ENCODE data around the gene MAT2A. TPM values are rescaled to one million over a fixed set of nuclear protein-coding genes. Genes with fewer than 3 reads are reported as not detected.

Gene MAT2A
- total RNA-seq, 4 donors from 2014 or later: 71.2 to 96.4 (median 83.0) TPM

DNA sequence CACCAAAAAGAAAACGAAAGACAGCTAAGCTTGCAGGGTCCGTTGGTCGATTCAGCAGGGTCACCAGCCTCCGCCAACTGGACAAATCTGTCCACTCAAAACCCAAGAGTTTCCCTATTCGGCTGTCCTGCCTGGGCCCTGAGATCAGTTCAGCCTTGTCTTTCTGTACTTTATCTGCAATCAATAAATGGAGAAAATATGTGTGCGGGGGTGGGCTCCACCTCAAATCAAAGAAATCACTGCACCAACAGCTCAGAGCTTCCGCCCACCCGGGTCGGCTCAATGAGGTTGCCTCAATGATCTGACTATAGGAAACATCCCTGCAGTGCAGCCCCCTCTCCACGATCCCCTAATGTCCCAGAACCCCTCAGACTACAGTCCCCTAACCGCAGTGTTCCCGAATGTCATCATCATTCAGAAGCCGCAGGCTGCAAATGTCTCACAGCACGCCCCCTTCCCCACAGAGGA is 21.9 kb downstream of the MAT2A start:
- peak overlapping the region; percentile 47 for H3K4me3 ChIP-seq (ENCODE audit: low read depth, poor library complexity, severe bottlenecking)
- no peak for TF ChIP-seq POLR2A (IDR thresholded peaks at IDR 0.05)
- TF ChIP-seq, protein P1, sequence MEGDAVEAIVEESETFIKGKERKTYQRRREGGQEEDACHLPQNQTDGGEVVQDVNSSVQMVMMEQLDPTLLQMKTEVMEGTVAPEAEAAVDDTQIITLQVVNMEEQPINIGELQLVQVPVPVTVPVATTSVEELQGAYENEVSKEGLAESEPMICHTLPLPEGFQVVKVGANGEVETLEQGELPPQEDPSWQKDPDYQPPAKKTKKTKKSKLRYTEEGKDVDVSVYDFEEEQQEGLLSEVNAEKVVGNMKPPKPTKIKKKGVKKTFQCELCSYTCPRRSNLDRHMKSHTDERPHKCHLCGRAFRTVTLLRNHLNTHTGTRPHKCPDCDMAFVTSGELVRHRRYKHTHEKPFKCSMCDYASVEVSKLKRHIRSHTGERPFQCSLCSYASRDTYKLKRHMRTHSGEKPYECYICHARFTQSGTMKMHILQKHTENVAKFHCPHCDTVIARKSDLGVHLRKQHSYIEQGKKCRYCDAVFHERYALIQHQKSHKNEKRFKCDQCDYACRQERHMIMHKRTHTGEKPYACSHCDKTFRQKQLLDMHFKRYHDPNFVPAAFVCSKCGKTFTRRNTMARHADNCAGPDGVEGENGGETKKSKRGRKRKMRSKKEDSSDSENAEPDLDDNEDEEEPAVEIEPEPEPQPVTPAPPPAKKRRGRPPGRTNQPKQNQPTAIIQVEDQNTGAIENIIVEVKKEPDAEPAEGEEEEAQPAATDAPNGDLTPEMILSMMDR (IDR thresholded peaks at IDR 0.05): no peak
- no peak for DNase-seq (ENCODE audit: low spot score in 2 of 2)
- intact Hi-C loops (cut with DNase I; ENCODE audit: low total_unique reads): no loop called here
- WGBS, 2 donors: 4 to 5% methylated on average over 13 to 14 of the region's 14 CpGs

DNA sequence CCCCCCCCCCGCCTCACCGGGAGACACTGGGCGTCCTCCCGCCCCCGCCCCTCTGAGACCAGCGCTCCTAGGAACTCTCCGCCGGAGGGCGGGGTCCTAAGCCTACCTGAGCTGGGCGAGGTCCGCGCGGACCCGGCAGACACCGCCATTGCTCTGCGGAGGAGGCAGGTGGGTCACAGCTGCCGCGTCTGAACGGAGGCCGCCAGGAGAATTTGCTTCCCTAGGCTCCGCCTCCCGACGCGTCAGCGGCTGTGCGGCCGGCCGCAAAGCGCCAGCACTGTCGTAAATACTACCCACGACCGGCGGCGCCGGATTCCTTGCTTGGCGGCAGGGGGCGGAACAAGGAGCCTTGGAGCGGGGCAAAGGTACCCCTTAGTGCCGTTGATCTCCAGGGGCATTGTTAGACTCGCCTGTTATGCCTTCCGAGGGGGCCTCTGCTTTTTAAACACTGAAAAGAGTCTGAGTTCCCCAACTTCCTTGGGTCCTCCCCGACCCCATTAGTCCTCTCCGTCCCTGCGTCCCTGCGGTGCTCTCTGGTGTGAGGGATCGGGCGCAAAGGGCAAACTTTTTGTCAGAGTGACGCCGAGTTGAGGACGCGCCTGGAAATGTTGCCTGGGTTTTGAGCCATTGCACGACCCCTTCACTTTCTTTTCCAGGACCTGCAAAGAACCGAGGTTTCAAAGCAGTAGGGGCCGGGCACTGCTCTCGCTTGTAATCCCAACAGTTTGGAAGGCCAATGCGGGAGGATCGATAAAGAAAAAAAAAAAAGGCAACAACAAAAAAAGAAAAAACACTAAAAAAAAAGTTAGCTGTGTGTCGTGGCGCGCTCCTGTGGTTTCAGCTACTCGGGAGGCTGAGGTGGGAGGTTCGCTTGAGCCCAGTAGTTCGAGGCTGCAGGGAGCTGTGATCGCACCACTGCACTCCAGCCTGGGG is 22.6 kb downstream of the MAT2A start, which contains the start of gene GGCX:
Gene GGCX, minus strand, starts transcription at position 214 of the 933 bp plus-strand sequence. Its CDS starts 65 bp downstream, at position 149.
- peak; percentile 95 to 98 for DNase-seq (ENCODE audit: low spot score in 2 of 2)
- 6 to 9% methylated on average over 26 to 51 of the region's 64 CpGs for WGBS, 2 donors
- intact Hi-C loops (cut with DNase I; ENCODE audit: low total_unique reads): no loop called here
- H3K4me3 ChIP-seq (ENCODE audit: low read depth, poor library complexity, severe bottlenecking): peak within 1 kb of the TSS; percentile 47
- TF ChIP-seq, protein P1 (IDR thresholded peaks at IDR 0.05): no peak
- TF ChIP-seq POLR2A (IDR thresholded peaks at IDR 0.05): no peak

DNA sequence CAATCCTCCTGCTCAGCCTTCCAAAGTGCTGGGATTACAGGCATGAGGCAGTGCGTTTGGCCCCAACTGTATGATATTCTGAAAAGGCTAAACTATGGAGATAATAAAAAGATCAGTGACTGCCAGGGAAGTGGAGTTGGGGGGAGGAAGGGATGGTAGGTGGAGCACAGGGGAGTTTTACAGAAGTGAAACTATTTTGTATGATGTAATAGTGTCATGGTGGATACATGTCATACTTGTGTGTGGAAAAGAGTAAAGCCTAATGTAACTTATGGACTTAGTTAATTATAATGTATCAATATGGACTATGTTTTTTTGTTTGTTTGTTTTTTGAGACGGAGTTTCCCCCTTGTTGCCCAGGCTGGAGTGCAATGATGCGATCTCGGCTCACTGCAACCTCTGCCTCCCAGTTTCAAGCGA is 25.2 kb downstream of the MAT2A start:
- intact Hi-C loops (cut with DNase I; ENCODE audit: low total_unique reads): no loop called here
- TF ChIP-seq POLR2A (IDR thresholded peaks at IDR 0.05): no peak
- TF ChIP-seq, protein P1 (IDR thresholded peaks at IDR 0.05): no peak

DNA sequence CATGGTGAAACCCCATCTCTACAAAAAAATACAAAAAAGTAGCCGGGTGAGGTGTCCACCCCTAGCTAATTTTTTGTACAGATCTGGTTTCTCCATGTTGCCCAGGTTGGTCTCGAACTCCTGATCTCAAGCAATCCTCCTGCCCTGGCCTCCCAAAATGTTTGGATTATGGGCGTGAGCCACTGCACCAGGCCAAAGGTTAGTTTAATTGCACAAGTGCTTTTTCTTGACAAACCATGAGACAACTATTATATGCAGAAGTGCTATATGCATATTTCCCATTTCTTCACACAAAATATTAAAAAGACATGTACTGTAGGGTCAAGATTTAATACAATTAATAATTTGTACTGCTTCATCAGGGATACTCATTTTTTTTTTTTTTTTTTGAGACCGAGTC is 27.3 kb downstream of the MAT2A start:
- 84 to 86% methylated on average over 4 of the region's 4 CpGs for WGBS, 2 donors
- no peak for TF ChIP-seq POLR2A (IDR thresholded peaks at IDR 0.05)
- TF ChIP-seq, protein P1 (IDR thresholded peaks at IDR 0.05): no peak
- H3K4me3 ChIP-seq (ENCODE audit: low read depth, poor library complexity, severe bottlenecking): no peak overlapping the region
- intact Hi-C loops (cut with DNase I; ENCODE audit: low total_unique reads): no loop called here
- no peak for DNase-seq (ENCODE audit: low spot score in 2 of 2)

More for the DNA sequence above, 25.2 kb downstream of the MAT2A start:
- H3K4me3 ChIP-seq (ENCODE audit: low read depth, poor library complexity, severe bottlenecking): no peak overlapping the region
- DNase-seq (ENCODE audit: low spot score in 2 of 2): no peak
- 90 to 91% methylated on average over 5 of the region's 5 CpGs for WGBS, 2 donors

DNA sequence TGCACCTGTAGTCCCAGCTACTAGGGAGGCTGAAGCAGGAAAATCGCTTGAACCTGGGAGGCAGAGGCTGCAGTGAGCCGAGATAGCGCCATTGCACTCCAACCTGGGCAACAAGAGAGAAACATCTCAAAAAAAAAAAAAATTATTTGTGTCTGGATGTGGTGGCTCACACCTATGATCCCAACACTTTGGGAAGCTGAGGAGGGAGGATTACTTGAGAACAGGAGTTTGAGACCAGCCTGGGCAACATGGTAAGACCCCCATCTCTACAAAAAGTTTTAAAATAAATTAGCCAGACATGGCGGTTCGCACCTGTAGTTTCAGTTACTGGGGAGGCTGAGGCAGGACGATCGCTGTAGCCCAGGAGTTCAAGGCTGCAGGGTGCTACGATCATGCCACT is 36.8 kb downstream of the MAT2A start:
- intact Hi-C loops (cut with DNase I; ENCODE audit: low total_unique reads): no loop called here
- WGBS, 2 donors: 93 to 94% methylated on average over 8 of the region's 8 CpGs
- no peak overlapping the region for H3K4me3 ChIP-seq (ENCODE audit: low read depth, poor library complexity, severe bottlenecking)
- DNase-seq (ENCODE audit: low spot score in 2 of 2): no peak
- TF ChIP-seq, protein P1 (IDR thresholded peaks at IDR 0.05): no peak
- no peak for TF ChIP-seq POLR2A (IDR thresholded peaks at IDR 0.05)
